Measurements from ENCODE around the gene IRS2.

DNA sequence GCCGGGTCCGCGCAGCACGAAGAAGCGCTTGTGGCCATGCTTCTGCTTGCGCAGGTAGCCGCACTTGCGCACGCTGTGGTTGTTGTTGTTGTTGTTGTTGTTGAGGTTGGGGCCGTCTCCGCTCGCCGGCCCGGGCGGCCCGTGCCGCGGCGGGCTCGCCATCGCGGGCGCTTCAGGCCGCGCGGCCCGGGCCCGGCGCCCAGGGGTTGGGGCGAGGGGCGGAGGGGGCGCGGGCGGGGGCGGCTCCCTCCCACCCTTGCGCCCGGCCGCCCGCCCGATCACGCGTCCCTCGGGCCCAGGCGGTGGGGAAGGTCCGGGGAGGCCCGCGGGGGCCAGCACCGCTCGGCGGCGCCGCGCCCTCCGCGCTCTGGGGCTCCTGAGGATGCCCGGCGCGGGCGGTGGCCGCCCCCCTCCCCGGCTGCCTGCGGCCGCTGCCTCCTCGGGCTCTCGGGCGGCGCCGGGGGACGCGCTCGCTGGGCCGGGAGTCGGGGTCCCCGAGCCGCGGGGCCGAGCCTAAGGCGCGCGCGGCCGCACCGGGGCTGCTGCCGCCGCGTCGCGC is 412 bp downstream of the IRS2 start:
- TF ChIP-seq, protein P1, sequence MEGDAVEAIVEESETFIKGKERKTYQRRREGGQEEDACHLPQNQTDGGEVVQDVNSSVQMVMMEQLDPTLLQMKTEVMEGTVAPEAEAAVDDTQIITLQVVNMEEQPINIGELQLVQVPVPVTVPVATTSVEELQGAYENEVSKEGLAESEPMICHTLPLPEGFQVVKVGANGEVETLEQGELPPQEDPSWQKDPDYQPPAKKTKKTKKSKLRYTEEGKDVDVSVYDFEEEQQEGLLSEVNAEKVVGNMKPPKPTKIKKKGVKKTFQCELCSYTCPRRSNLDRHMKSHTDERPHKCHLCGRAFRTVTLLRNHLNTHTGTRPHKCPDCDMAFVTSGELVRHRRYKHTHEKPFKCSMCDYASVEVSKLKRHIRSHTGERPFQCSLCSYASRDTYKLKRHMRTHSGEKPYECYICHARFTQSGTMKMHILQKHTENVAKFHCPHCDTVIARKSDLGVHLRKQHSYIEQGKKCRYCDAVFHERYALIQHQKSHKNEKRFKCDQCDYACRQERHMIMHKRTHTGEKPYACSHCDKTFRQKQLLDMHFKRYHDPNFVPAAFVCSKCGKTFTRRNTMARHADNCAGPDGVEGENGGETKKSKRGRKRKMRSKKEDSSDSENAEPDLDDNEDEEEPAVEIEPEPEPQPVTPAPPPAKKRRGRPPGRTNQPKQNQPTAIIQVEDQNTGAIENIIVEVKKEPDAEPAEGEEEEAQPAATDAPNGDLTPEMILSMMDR (IDR thresholded peaks at IDR 0.05): peak in 1 of 6 experiments; percentile 20
- TF ChIP-seq POLR2AphosphoS5 (IDR thresholded peaks at IDR 0.05): no peak
- TF ChIP-seq POLR2A (IDR thresholded peaks at IDR 0.05): no peak
- no peak for TF ChIP-seq EP300 (IDR thresholded peaks at IDR 0.05)

Data from upper lobe of left lung (tissue), 4 donors.